H9 (cell line): ENCODE data around the gene ASPM. TPM values are rescaled to one million over a fixed set of nuclear protein-coding genes. Genes with fewer than 3 reads are reported as not detected.
A peak's percentile ranks its signal among the peaks of the same experiment; 100 is the strongest.

Experiments
- DNase-seq: peaks from one replicate; pipeline ENCODE4 v3.0.0-alpha.2; 2017
- H2AFZ ChIP-seq: one replicate; pipeline ENCODE4 v1.6.1; 2013; ENCODE audit warnings: mild to moderate bottlenecking, low read length, control low read depth, moderate library complexity
- H2AK5ac ChIP-seq: 2 replicates; pipeline ENCODE4 v1.6.1; 2013; ENCODE audit warnings: low read length, control low read depth, mixed read lengths; ENCODE audit not compliant: insufficient read length
- H2BK120ac ChIP-seq: one replicate; pipeline ENCODE4 v1.6.1; 2013; ENCODE audit warnings: low read depth, mild to moderate bottlenecking, low read length, control low read depth, inconsistent platforms; ENCODE audit not compliant: poor library complexity, severe bottlenecking
- H2BK12ac ChIP-seq: 2 replicates; pipeline ENCODE4 v1.6.1; 2013; ENCODE audit warnings: low read length, control low read depth, mixed read lengths, low read depth; ENCODE audit not compliant: insufficient read length
- H2BK15ac ChIP-seq: 2 replicates; pipeline ENCODE4 v1.6.1; 2013; ENCODE audit warnings: low read depth, low read length, control low read depth
- H2BK20ac ChIP-seq: one replicate; pipeline ENCODE4 v1.6.1; 2013; ENCODE audit warnings: low read depth, mild to moderate bottlenecking, low read length, control low read depth, inconsistent platforms; ENCODE audit not compliant: poor library complexity, severe bottlenecking
- H2BK5ac ChIP-seq: 2 replicates; pipeline ENCODE4 v1.6.1; 2013; ENCODE audit warnings: low read length, control low read depth, mixed read lengths; ENCODE audit not compliant: insufficient read length
- H3K14ac ChIP-seq: 2 replicates; pipeline ENCODE4 v1.6.1; 2013; ENCODE audit warnings: low read length, control low read depth; ENCODE audit not compliant: insufficient read depth
- H3K18ac ChIP-seq: 2 replicates; pipeline ENCODE4 v1.6.1; 2013; ENCODE audit warnings: low read depth, mild to moderate bottlenecking, mixed read lengths, low read length, control low read depth; ENCODE audit not compliant: insufficient read length
- H3K23ac ChIP-seq: 2 replicates; pipeline ENCODE4 v1.6.1; 2013; ENCODE audit warnings: low read length, control low read depth, mixed read lengths, low read depth; ENCODE audit not compliant: insufficient read length
- H3K23me2 ChIP-seq: 2 replicates; pipeline ENCODE4 v1.6.1; 2013; ENCODE audit warnings: low read depth, mild to moderate bottlenecking, mixed read lengths, low read length, control low read depth; ENCODE audit not compliant: insufficient read length, poor library complexity, severe bottlenecking
- H3K27ac ChIP-seq: 2 replicates; pipeline ENCODE4 v1.5.1; 2013; ENCODE audit warnings: low read length, control low read depth, mixed read lengths, low read depth; ENCODE audit not compliant: insufficient read length
- H3K27me3 ChIP-seq: 2 replicates; pipeline ENCODE4 v1.6.1; 2013; ENCODE audit warnings: low read length, control low read depth, inconsistent platforms; ENCODE audit not compliant: insufficient read depth
- H3K4ac ChIP-seq: 2 replicates; pipeline ENCODE4 v1.6.1; 2013; ENCODE audit warnings: low read depth, mild to moderate bottlenecking, control low read depth, inconsistent platforms, low read length, moderate library complexity
- H3K4me1 ChIP-seq: 2 replicates; pipeline ENCODE4 v1.6.1; 2013; ENCODE audit warnings: low read length, control low read depth, inconsistent platforms; ENCODE audit not compliant: insufficient read depth
- H3K4me2 ChIP-seq: 2 replicates; pipeline ENCODE4 v1.6.1; 2013; ENCODE audit warnings: low read length, control low read depth, mixed read lengths; ENCODE audit not compliant: insufficient read length, insufficient read depth
- H3K56ac ChIP-seq: 2 replicates; pipeline ENCODE4 v1.6.1; 2013; ENCODE audit warnings: low read depth, mild to moderate bottlenecking, mixed read lengths, low read length, control low read depth; ENCODE audit not compliant: insufficient read length
- H3K79me1 ChIP-seq: 2 replicates; pipeline ENCODE4 v1.6.1; 2013; ENCODE audit warnings: low read depth, mild to moderate bottlenecking, moderate library complexity, low read length, control low read depth, inconsistent platforms; ENCODE audit not compliant: insufficient read depth, poor library complexity, severe bottlenecking
- H3K79me2 ChIP-seq: 2 replicates; pipeline ENCODE4 v1.6.1; 2013; ENCODE audit warnings: low read length, control low read depth, inconsistent platforms; ENCODE audit not compliant: insufficient read depth
- H3K9ac ChIP-seq: 2 replicates; pipeline ENCODE4 v1.6.1; 2013; ENCODE audit warnings: low read length, control low read depth, mixed read lengths; ENCODE audit not compliant: insufficient read length; ENCODE audit errors: extremely low read depth
- H3K9me3 ChIP-seq: one replicate; pipeline ENCODE4 v1.6.1; 2013; ENCODE audit warnings: low read depth, low read length, inconsistent platforms; ENCODE audit not compliant: control insufficient read depth
- H3T11ph ChIP-seq: one replicate; pipeline ENCODE4 v1.6.1; 2013; ENCODE audit warnings: mild to moderate bottlenecking, low read length, control low read depth, inconsistent platforms
- H4K20me1 ChIP-seq: one replicate; pipeline ENCODE4 v1.6.1; 2013; ENCODE audit not compliant: control insufficient read depth, insufficient read length, insufficient read depth
- H4K5ac ChIP-seq: 2 replicates; pipeline ENCODE4 v1.6.1; 2013; ENCODE audit warnings: low read depth, mild to moderate bottlenecking, mixed read lengths, low read length, control low read depth; ENCODE audit not compliant: insufficient read length
- H4K8ac ChIP-seq: replicated peaks from 2 replicates; pipeline ENCODE4 v1.6.1; 2013; ENCODE audit warnings: low read length, control low read depth, mixed read lengths, low read depth; ENCODE audit not compliant: insufficient read length
- H4K91ac ChIP-seq: 2 replicates; pipeline ENCODE4 v1.6.1; 2013; ENCODE audit warnings: low read depth, mild to moderate bottlenecking, moderate library complexity, mixed read lengths, low read length, control low read depth; ENCODE audit not compliant: insufficient read length
- H3K27ac Mint-ChIP-seq, 3 experiments: 2 replicates in 2 of 3; 3 replicates in 1 of 3; pipeline ENCODE4 v1.8.0; 2020 to 2021; ENCODE audit warnings: mixed read lengths in 3 of 3, mild to moderate bottlenecking in 1 of 3, moderate library complexity in 1 of 3
- H3K27me3 Mint-ChIP-seq: 2 replicates; pipeline ENCODE4 v1.8.0; 2021; ENCODE audit warnings: low read depth, mild to moderate bottlenecking, moderate library complexity, mixed read lengths
- H3K36me3 Mint-ChIP-seq, 3 experiments: 2 replicates in 2 of 3; 3 replicates in 1 of 3; pipeline ENCODE4 v1.8.0; 2020 to 2021; ENCODE audit warnings: low read depth in 3 of 3, mixed read lengths in 3 of 3; ENCODE audit not compliant: insufficient read depth in 1 of 3
- H3K4me1 Mint-ChIP-seq, 2 experiments: 2 replicates each; pipeline ENCODE4 v1.8.0; 2020; ENCODE audit warnings: mixed read lengths in 2 of 2
- H3K4me3 Mint-ChIP-seq, 2 experiments: 2 replicates in 1 of 2; 3 replicates in 1 of 2; pipeline ENCODE4 v1.8.0; 2020 to 2021; ENCODE audit warnings: mild to moderate bottlenecking in 2 of 2, mixed read lengths in 2 of 2, moderate library complexity in 1 of 2
- H3K9me3 Mint-ChIP-seq, 2 experiments: 2 replicates in 1 of 2; 3 replicates in 1 of 2; pipeline ENCODE4 v1.8.0; 2020; ENCODE audit warnings: mild to moderate bottlenecking in 2 of 2, mixed read lengths in 2 of 2, moderate library complexity in 1 of 2
- total RNA-seq: library from RNA; stranded (reverse); gene quantifications from 2 replicates; pipeline ENCODE4 v1.2.1, GENCODE V29; 2021
- TF ChIP-seq, protein P1 (sequence below): fragments of 200-600 bp; sonication (generic); conservative IDR thresholded peaks from 3 replicates; pipeline ENCODE4 v1.8.0; 2021; ENCODE audit warnings: antibody characterized with exemption, mild to moderate bottlenecking

ASPM gene
- total RNA-seq, 1 experiment from 2014 or later: 34.9 TPM

DNA sequence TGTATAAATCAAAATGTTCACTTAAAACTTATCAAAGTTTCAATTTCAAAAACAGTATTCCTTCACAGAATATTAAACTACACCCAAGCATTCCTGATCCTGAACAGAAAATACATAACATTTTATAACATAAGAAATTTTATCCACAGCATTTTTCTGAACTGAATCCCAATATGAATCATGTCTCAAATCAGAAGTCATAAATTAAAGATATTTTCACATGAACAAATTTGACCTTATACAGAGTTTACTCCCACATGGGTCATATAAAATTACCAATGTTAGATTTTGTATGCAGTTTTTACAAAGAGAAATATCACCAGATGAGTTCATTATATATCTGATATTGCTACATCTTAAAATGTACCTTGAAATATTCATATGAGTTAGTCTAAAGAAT lies 48.6 kb upstream of the ASPM start:
- Mint-ChIP-seq H3K9me3 (no peaks in the 10 kb centered on the region), H3K27me3 (no peaks in the 10 kb centered on the region), H3K4me3 (no peak overlapping the region), H3K4me1 (peaks cover 41 to 46% of the 10 kb centered on the region in 2 experiments), H3K27ac (peak overlapping the region in 1 of 3 experiments; percentile 79; a peak in 1 of 7 replicates), H3K36me3 (peaks cover 1 to 8% (median 7%) of the 10 kb centered on the region in 3 experiments; a peak in 5 of 7 replicates)
- no peak overlapping the region for H3K4me2 ChIP-seq
- no peak overlapping the region for H3K18ac ChIP-seq
- H2AFZ ChIP-seq: no peak overlapping the region
- no peak overlapping the region for H3K23ac ChIP-seq
- H2AK5ac ChIP-seq: no peak overlapping the region
- no peak overlapping the region for H2BK12ac ChIP-seq
- no peak for DNase-seq
- no peak overlapping the region for H2BK5ac ChIP-seq
- H4K8ac ChIP-seq: no peak overlapping the region
- no peak overlapping the region for H3K56ac ChIP-seq
- TF ChIP-seq, protein P1, sequence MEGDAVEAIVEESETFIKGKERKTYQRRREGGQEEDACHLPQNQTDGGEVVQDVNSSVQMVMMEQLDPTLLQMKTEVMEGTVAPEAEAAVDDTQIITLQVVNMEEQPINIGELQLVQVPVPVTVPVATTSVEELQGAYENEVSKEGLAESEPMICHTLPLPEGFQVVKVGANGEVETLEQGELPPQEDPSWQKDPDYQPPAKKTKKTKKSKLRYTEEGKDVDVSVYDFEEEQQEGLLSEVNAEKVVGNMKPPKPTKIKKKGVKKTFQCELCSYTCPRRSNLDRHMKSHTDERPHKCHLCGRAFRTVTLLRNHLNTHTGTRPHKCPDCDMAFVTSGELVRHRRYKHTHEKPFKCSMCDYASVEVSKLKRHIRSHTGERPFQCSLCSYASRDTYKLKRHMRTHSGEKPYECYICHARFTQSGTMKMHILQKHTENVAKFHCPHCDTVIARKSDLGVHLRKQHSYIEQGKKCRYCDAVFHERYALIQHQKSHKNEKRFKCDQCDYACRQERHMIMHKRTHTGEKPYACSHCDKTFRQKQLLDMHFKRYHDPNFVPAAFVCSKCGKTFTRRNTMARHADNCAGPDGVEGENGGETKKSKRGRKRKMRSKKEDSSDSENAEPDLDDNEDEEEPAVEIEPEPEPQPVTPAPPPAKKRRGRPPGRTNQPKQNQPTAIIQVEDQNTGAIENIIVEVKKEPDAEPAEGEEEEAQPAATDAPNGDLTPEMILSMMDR: no peak
- H3K27me3 ChIP-seq: no peaks in the 10 kb centered on the region
- no peak overlapping the region for H3K9ac ChIP-seq
- H3K4ac ChIP-seq: no peak overlapping the region
- H3K9me3 ChIP-seq: no peaks in the 10 kb centered on the region
- no peak overlapping the region for H2BK120ac ChIP-seq
- no peak overlapping the region for H3K14ac ChIP-seq
- no peak overlapping the region for H2BK15ac ChIP-seq
- H3K79me2 ChIP-seq: no peaks in the 10 kb centered on the region
- H4K20me1 ChIP-seq: no peaks in the 10 kb centered on the region
- H3T11ph ChIP-seq: no peak overlapping the region
- no peak overlapping the region for H3K27ac ChIP-seq
- peaks cover under 1% of the 10 kb centered on the region for H3K23me2 ChIP-seq
- H4K5ac ChIP-seq: no peak overlapping the region
- no peak overlapping the region for H4K91ac ChIP-seq
- no peaks in the 10 kb centered on the region; the same call in 1 of the 2 replicates for H3K4me1 ChIP-seq
- no peaks in the 10 kb centered on the region for H3K79me1 ChIP-seq
- H2BK20ac ChIP-seq: no peak overlapping the region
